Panc1 (cell line): ENCODE measurements around the gene TMEM187. TPM values are rescaled to one million over a fixed set of nuclear protein-coding genes. Genes with fewer than 3 reads are reported as not detected.

Experiments
- ATAC-seq: fragments of 200-7000 bp; cut with Tn5 transposase; 2 replicates; pipeline ENCODE4 v1.9.1; 2020; ENCODE audit warnings: mild to moderate bottlenecking, moderate library complexity
- BruUV-seq: library from RNA; stranded (reverse); fragments of 400-500 nt; replicated peaks from 2 replicates; lab custom pipeline; 2021; lab: Mats Ljungman, UMichigan
- CTCF ChIA-PET: fragments of 300-600 bp; sonication (Branson Sonifier 250); formaldehyde crosslinking; loops from one replicate; lab custom pipeline; 2022; ENCODE audit warnings: antibody characterized with exemption; lab: Charles Lee
- POLR2A ChIA-PET: fragments of 300-600 bp; sonication (Branson Sonifier 250); formaldehyde crosslinking; loops from one replicate; lab custom pipeline; 2022; ENCODE audit warnings: antibody characterized with exemption; lab: Charles Lee
- DNase-seq: peaks from one replicate; pipeline ENCODE4 v3.0.0-alpha.2; 2010; ENCODE audit warnings: low read depth, low spot score
- H3K27ac ChIP-seq: 2 replicates; pipeline ENCODE4 v1.5.1; 2011; ENCODE audit warnings: mild to moderate bottlenecking, low read length, inconsistent platforms
- H3K27me3 ChIP-seq: fragments of 200-500 bp; sonication (Bioruptor generic); 2 replicates; pipeline ENCODE4 v1.6.0; 2014; ENCODE audit warnings: low read length, inconsistent platforms; ENCODE audit not compliant: control insufficient read depth, insufficient read depth
- H3K36me3 ChIP-seq: fragments of 200-500 bp; sonication (Bioruptor generic); 2 replicates; pipeline ENCODE4 v1.5.1; 2014; ENCODE audit warnings: inconsistent platforms, mild to moderate bottlenecking, low read length, moderate library complexity; ENCODE audit not compliant: control insufficient read depth, insufficient read depth
- H3K4me1 ChIP-seq: 2 replicates; pipeline ENCODE4 v1.5.1; 2011; ENCODE audit warnings: inconsistent platforms, mild to moderate bottlenecking, low read length, moderate library complexity; ENCODE audit not compliant: control insufficient read depth, insufficient read depth
- H3K4me3 ChIP-seq, 2 experiments: 2 replicates each; pipeline ENCODE4 v1.5.1; 2011 to 2012; ENCODE audit warnings: low read depth in 2 of 2, low read length in 2 of 2, mild to moderate bottlenecking in 2 of 2, inconsistent platforms in 1 of 2, moderate library complexity in 1 of 2
- H3K9me3 ChIP-seq: fragments of 200-500 bp; sonication (Bioruptor generic); 2 replicates; pipeline ENCODE4 v1.5.1; 2014; ENCODE audit warnings: low read depth, mild to moderate bottlenecking, inconsistent platforms, low read length, moderate library complexity; ENCODE audit not compliant: control insufficient read depth, insufficient read depth
- POLR2AphosphoS5 ChIP-seq: IDR thresholded peaks from 2 replicates; pipeline ENCODE4 v1.6.1; 2012; ENCODE audit warnings: mild to moderate bottlenecking, low read depth, low read length, moderate library complexity
- SIN3A ChIP-seq: IDR thresholded peaks from 2 replicates; pipeline ENCODE4 v1.6.1; 2012; ENCODE audit warnings: low read depth, mild to moderate bottlenecking, low read length, moderate library complexity, borderline replicate concordance; ENCODE audit not compliant: insufficient read depth
- TCF7L2 ChIP-seq: IDR thresholded peaks from 2 replicates; pipeline ENCODE4 v1.6.1; 2011; ENCODE audit warnings: mild to moderate bottlenecking, low read depth, low read length, inconsistent platforms
- in situ Hi-C: cut with HindIII; loops from 2 replicates; pipeline ENCODE4 v1.10.0; 2016; ENCODE audit warnings: low sequenced_read_pairs, low pct_unique_long_range_greater_than_20kb
- intact Hi-C: fragments of 100-400 bp; cut with micrococcal nuclease; formaldehyde crosslinking; loops from one replicate; pipeline ENCODE4 v1.10.0; 2022; ENCODE audit not compliant: unreplicated experiment
- total RNA-seq: library from RNA; stranded (reverse); gene quantifications from one replicate; pipeline ENCODE4 v1.2.1, GENCODE V29; 2021; ENCODE audit not compliant: unreplicated experiment
- TF ChIP-seq, protein P1 (sequence below), 2 experiments: IDR thresholded peaks; 2 replicates each; pipeline ENCODE4 v1.6.1; 2011 to 2012; ENCODE audit warnings: low read depth in 2 of 2, control low read depth in 1 of 2, low read length in 1 of 2, mild to moderate bottlenecking in 1 of 2, moderate library complexity in 1 of 2; ENCODE audit not compliant: insufficient read depth in 1 of 2
- TF ChIP-seq, protein P2 (sequence below): fragments of 450-650 bp; IDR thresholded peaks from 2 replicates; pipeline ENCODE4 v1.5.1; 2017; ENCODE audit warnings: mild to moderate bottlenecking

The TMEM187 gene
- total RNA-seq, 1 experiment from 2014 or later, result 15.7 TPM

DNA sequence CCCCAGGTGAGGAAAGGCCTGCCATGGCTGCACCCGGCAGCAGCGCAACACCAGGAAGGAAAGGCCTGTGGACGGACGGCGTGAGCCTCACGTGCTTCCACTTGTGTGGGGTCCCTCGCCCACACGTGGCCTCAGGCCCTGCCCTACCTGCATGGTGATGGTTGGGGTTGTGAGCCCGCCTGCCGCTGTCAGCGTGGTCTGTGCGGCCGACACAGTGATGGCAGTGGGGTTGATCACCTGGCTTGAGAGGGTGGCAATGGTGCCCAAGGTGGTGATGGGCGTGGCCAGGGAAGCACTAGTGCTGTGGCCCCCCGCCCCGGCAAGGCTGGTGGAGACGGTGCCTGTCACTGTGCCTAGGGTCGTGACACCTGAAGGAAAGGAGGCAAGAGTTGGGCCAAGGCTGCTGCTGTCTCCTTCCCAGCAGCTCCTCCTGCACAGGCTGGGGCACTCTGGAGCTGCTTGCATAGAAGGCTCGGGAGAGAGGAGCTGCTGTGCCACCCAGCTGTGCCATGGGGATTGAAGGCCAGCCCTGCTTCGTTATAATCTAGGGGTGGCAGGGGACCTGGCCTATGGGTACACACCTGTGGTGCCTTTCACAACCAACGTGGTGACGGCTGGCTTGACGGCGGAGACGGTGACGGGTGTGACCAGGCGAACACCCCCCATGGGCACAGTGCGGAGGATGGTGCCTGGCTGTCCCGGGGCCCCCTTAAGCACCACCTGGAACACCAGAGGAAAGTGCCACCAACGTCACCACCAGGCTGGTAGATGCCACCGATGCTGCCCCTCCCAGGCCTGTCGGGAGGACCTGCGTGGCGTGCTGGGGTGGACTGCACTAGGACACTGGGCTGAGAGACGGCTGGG, 16.3 kb upstream of the TMEM187 start:
- ATAC-seq, result no peak; the same call in 1 of the 2 replicates
- ChIA-PET CTCF (no interaction called here), POLR2A (no interaction called here)
- Histone ChIP-seq H3K4me3 (no peak overlapping the region), H3K4me1 (no peaks in the 10 kb centered on the region), H3K27me3 (no peaks in the 10 kb centered on the region), H3K9me3 (no peaks in the 10 kb centered on the region), H3K36me3 (peaks cover 2% of the 10 kb centered on the region), H3K27ac (no peak overlapping the region)
- intact Hi-C loops, result no loop called here
- TF ChIP-seq, protein P1, sequence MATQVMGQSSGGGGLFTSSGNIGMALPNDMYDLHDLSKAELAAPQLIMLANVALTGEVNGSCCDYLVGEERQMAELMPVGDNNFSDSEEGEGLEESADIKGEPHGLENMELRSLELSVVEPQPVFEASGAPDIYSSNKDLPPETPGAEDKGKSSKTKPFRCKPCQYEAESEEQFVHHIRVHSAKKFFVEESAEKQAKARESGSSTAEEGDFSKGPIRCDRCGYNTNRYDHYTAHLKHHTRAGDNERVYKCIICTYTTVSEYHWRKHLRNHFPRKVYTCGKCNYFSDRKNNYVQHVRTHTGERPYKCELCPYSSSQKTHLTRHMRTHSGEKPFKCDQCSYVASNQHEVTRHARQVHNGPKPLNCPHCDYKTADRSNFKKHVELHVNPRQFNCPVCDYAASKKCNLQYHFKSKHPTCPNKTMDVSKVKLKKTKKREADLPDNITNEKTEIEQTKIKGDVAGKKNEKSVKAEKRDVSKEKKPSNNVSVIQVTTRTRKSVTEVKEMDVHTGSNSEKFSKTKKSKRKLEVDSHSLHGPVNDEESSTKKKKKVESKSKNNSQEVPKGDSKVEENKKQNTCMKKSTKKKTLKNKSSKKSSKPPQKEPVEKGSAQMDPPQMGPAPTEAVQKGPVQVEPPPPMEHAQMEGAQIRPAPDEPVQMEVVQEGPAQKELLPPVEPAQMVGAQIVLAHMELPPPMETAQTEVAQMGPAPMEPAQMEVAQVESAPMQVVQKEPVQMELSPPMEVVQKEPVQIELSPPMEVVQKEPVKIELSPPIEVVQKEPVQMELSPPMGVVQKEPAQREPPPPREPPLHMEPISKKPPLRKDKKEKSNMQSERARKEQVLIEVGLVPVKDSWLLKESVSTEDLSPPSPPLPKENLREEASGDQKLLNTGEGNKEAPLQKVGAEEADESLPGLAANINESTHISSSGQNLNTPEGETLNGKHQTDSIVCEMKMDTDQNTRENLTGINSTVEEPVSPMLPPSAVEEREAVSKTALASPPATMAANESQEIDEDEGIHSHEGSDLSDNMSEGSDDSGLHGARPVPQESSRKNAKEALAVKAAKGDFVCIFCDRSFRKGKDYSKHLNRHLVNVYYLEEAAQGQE (IDR thresholded peaks at IDR 0.05; ENCODE audit: insufficient read depth in 1 of 2, low read depth in 2 of 2, low read length in 1 of 2), result no peak
- no peak for TF ChIP-seq POLR2AphosphoS5
- TF ChIP-seq, protein P2, sequence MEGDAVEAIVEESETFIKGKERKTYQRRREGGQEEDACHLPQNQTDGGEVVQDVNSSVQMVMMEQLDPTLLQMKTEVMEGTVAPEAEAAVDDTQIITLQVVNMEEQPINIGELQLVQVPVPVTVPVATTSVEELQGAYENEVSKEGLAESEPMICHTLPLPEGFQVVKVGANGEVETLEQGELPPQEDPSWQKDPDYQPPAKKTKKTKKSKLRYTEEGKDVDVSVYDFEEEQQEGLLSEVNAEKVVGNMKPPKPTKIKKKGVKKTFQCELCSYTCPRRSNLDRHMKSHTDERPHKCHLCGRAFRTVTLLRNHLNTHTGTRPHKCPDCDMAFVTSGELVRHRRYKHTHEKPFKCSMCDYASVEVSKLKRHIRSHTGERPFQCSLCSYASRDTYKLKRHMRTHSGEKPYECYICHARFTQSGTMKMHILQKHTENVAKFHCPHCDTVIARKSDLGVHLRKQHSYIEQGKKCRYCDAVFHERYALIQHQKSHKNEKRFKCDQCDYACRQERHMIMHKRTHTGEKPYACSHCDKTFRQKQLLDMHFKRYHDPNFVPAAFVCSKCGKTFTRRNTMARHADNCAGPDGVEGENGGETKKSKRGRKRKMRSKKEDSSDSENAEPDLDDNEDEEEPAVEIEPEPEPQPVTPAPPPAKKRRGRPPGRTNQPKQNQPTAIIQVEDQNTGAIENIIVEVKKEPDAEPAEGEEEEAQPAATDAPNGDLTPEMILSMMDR, result no peak
- TF ChIP-seq TCF7L2, result no peak
- TF ChIP-seq SIN3A, result no peak
- DNase-seq, result no peak
- no TSS peak for BruUV-seq
- in situ Hi-C loops, result no loop called here

DNA sequence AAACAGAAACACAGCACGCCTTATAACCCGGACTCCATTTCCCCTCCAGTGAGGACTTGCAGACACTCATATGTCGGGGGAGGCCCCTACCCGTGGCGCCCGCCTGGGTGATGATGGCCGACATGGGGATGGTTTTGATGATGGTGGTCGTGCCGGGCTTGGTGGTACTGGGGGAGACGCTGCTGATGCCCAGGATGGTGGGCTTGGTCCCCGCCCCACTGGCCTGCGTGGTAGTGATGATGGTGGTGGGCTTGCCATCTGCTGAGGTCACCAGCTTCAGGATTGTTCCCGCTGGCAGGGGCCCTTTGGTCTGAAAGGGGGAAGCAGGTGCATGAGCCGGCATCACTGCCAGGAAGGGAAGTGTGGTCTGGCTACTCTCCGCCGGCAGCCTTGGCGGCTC, 15.3 kb upstream of the TMEM187 start:
- in situ Hi-C loops, result no loop called here
- no peak for DNase-seq
- peaks cover 8% of the 10 kb centered on the region for H3K36me3 ChIP-seq
- ChIA-PET CTCF (no interaction called here), POLR2A (interaction anchor here (0.5 kb wide), 1 partner anchor 18 kb away, joined by 12 read pairs; no protein-coding TSS in a partner anchor)
- BruUV-seq, result no TSS peak
- TF ChIP-seq TCF7L2, result no peak
- TF ChIP-seq SIN3A, result no peak
- TF ChIP-seq POLR2AphosphoS5, result no peak
- TF ChIP-seq, protein P1 (IDR thresholded peaks at IDR 0.05; ENCODE audit: insufficient read depth in 1 of 2, low read depth in 2 of 2, low read length in 1 of 2), result no peak
- TF ChIP-seq, protein P2, result no peak
- H3K9me3 ChIP-seq, result no peaks in the 10 kb centered on the region
- H3K4me1 ChIP-seq, result no peaks in the 10 kb centered on the region
- H3K4me3 ChIP-seq, result no peak overlapping the region
- no peaks in the 10 kb centered on the region for H3K27me3 ChIP-seq
- no peak for ATAC-seq
- intact Hi-C loops, result no loop called here
- no peak overlapping the region for H3K27ac ChIP-seq
